ENCODE measurements around the gene ANXA4.
A peak's percentile ranks its signal among the peaks of the same experiment; 100 is the strongest.

Gene ANXA4

DNA sequence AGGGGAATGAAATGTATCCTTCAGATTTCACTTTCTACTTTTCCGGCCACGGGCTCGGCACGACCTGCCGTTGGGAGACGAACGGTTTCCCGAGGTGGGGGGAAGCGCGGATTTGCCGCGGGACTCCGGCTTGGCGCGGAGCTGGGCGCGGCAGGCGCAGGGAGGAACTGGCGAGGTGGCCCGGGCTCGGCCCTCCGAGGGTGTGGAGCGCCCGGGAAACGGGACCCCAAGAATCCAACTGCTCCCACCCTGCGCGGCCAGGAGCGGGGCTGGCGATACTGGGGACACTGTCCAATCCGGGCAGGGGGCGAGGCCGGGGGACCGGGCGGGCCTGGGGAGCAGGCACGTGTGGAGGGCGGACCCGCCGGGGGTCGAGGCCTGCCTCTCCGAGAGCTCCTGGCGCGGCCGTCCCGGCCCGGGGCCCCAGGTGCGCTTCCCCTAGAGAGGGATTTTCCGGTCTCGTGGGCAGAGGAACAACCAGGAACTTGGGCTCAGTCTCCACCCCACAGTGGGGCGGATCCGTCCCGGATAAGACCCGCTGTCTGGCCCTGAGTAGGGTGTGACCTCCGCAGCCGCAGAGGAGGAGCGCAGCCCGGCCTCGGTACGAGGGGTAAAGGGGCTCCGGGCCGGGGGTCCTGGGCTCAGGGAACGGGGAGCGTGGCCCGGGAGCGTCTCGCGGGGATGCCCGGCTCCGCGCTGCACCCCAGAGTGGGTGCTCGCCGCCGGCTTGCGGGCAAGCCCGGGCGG is at the start of gene ANXA4:
Gene ANXA4 (plus strand): TSS at position 560 of the 747 bp plus-strand sequence. CDS start 39,432 bp downstream, outside the sequence.
- peak in 1 of 2 donors; percentile 34 for DNase-seq

DNA sequence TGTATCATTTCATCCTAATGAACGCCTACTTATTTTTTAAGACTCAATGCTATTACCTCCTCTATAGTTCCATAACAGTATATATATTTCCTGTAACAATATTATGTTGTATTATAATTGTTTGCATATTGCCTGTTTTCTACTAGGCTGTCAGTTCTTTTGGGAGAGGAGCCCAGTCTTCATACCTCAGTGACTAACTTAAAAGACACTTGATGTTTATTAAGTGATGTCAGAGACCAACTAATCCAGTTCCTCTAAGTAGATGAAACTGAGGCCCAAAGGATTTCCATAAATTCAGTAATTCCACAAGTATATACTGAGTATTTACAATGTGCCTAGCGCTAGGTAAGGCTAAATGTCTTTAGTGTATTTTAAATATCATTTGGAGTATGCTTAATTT is 49.5 kb upstream of the ANXA4 start:
- DNase-seq: no peak

DNA sequence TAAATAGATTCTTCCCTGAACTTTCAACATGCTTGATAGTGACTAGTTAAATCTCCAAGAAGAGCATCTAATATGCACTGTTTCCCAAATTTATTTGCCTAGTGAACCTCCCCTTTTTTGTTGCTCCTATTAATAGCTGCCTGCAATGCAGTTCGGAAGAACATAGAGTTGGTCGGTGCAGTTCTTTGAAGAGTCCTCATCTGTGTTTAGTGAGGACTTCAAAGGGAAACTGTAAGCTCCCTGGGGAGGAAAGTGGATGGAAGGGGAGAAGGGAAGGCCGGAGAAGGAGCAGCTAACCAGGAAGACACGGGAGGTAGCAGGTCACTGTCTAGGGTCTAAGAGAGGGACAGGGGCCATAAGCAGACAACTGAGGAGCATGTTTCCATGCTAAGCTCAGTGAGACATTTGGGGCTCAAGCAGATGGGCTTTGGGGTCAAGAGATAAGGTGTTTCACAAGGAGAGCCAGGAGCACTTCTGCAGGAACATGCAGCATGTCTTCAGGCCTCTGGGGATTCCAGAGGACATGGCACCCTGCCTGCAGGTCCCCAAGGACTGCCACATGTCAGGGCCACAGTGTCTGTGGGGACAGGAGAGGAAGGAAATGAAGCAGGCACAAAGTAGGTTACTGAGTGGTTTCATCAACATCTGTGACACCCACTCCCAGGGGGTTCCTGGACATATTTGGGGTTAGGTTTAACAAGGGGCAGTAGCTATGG is 48.7 kb upstream of the ANXA4 start:
- no peak for DNase-seq

DNA sequence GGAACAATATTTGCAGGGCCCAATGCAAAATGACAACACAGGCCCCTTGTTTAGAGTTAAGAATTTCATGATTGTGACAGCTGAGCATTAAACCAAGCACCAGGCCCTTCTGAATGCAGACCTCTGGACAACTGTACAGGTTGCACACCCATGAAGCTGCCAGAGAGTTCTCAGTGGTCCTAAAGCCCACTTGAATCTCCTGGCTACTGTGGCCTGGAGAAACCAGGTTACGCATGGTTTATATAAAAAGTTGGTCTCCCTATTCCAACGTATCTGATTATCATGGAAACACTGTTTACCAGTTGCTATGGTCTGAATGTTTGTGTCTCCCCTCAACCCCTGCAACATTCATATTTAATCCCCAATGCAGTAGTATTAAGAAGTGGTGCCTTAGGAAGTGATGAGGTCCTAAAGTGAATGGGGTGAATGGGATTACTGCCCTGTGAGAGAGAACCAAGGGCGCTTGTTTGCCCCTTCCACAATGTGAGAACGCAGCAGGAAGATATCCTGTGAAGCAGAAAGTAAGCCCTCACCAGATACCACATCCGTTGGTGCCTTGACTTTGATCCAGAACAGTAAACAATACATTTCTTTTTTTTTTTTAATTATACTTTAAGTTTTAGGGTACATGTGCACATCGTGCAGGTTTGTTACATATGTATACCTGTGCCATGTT is 48.0 kb upstream of the ANXA4 start:
- no peak for DNase-seq

DNA sequence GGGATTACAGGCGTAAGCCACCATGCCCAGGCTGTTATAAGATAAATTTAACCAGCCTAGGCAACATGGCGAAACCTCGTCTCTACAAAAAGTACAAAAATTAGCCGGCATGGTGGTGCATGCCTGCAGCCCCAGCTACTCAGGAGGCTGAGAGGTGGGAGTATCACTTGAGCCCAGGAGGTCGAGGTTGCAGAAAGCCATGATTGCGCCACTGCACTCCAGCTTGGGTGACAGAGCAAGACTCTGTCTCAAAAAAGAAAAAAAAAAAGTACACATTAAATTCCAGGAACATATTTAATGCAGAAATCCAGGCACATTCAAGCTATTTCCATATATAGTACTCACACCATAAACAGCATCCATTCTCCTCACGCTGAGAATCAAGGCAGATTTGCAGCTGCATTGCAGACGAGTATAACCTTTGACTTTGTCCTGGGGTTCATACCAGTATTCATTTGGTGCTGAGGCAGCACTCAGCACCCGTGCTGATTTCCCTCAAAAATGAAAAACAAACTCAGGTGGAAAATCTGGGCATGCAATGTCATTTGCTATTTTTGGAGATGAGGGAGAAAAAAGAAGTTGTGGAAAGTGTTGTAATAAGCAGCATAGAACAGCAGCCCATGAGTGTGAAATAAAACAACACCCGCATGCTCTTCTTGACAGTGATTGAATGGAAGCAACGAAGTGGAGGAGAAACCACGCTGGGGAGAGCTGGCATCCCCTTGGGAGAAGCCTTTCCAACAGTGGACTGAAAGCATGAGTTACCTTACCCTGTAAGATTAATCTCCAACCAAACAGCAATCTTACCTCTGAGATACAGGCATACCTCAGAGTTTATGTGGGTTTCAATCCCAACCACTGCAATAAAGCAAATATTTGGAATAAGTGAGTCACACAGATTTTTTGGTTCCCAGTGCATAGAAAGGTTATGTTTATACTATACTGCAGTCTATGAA is 46.8 kb upstream of the ANXA4 start:
- DNase-seq: no peak

DNA sequence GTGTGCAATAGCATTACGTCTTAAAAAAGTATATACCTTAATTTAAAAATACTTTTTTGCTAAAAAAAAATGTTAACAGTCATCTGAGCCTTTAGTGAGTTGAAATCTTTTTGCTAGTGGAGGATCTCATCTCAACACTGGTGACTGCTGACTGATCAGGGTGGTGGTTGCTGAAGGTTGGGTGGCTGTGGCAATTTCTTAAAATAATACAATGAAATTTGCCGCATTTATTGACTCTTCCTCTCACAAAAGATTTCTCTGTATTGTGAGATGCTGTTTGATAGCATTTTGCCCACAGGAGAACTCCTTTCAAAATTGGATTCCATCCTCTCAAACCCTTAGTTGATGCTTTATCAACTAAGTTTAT is 46.1 kb upstream of the ANXA4 start:
- no peak for DNase-seq

DNA sequence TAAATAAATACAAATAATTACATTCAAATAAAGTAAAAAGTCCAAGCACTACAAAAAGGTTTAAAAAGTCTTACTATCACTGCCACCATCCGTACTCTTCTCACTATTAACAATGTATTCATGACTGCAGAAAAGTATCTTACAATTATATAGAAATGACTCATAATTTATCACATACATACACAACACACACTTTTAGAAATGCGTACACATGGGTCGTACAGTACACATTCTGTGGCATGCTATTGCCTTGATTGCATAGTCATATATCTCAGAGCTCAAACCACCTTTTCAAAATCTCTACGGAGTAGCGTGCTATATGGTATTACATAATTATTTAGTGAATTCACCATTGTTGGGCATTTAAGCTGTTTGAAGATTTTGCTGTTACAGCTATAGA is 41.6 kb upstream of the ANXA4 start:
- DNase-seq: no peak

DNA sequence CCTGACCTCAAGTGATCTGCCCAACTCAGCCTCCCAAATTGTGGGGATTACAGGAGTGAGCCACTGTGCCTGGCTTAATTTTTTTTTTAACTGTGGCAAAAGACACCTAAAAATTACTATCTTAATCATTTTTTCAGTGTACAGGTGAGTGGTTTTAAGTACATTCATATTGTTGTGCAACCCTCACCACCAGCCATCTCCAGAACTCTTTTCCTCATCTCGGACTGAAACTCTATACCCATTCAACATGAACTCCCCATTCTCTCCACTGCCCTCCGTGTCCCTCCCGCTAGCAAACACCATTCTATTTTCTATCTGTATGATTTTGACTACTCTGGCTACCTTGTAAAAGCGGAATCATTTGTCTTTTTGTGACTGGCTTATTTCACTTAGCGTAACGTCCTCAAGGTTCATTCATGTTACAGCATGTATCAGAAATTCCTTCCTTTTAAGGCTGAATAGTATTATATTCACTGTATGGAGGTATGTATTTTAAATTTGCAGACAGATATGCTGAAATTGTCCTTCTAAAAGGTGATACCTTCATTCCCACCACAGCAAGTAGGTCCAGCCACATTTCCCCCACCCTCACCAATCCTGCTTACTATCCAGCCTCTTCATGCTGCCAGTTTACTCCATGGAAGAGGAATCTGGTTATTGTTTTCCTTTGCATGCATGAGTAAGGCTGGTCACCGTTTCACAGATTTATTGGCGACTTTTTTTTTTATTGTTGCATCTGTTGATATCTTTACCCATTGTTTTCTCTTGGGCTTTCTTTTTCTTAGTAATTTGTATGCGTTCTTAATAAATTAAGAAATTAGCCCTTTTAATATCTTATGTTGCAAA is 40.6 kb upstream of the ANXA4 start:
- no peak for DNase-seq

DNA sequence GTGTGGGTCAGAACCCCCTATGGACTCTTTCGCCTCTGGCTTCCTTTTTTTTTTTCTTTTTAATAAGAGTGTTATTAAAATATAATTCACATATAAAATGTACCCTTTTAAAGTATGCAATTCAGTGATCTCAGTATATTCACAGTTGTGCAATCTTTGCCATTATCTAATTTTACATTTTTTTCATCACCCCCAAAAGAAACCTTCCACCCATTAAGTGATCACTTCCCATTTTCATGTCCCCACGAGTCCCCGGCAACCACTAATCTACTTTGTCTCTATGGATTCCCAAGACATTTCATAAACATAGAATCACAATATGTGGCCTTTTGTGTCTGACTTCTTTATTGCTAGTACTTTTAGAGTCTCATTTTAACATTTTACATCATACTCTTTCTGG is 38.7 kb upstream of the ANXA4 start:
- DNase-seq: no peak

DNA sequence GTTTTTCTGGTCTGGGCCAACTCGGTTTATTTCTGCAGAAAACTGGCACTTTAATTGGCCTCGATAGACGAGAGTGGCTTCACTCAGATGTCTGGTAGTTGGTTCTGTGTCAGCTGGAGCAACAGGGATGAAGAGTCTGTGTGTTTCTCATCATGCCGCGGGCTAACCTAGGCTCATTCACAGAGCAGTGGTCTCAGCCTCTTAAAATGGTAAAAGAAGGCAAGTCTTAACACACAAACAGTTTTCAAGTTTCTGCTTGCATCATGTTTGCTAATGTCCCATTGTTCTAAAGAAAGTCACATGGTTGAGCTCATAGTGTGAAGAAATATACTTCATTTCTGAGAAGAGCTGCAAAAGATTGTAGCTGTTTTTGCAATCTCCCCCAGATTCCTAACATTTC is 37.5 kb upstream of the ANXA4 start:
- DNase-seq: no peak

DNA sequence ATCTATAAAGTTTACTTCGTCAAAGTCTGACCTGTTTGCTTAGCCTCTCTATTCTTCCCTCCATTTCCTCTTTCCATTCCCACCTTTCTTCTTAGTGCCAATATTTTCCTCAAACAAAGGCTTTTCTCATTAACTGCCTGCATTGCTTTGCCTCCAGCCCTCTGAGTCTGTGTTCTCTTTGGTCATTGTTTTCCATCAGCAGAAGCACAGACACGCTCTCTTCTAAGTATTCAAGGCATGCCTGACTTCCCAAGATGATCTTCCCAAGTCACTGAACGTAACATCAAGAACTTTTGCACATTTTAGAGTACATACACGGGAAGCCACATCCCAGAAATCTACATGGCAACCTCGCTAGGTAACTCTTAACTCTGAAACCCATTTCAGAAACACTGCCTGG is 32.6 kb upstream of the ANXA4 start:
- DNase-seq: peak in 1 of 2 donors; percentile 6

DNA sequence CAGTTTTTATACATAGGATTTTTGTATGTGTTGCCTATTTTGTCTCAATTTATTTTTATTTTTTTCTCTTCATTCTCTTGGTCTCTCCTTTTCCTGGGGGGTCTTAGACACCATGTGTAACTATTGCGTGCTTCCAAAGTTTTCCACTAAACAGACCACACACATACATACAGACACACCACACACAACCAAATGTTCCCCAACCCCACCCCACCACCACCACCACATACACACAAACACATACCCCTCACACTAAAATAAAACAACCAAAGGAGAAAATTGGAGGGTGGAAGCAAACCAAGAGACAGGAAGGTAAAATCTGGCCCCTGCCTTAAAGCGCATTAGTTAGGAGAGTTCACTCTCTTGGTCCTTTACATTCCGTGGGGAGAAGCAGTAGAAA is 30.0 kb upstream of the ANXA4 start:
- DNase-seq: no peak

DNA sequence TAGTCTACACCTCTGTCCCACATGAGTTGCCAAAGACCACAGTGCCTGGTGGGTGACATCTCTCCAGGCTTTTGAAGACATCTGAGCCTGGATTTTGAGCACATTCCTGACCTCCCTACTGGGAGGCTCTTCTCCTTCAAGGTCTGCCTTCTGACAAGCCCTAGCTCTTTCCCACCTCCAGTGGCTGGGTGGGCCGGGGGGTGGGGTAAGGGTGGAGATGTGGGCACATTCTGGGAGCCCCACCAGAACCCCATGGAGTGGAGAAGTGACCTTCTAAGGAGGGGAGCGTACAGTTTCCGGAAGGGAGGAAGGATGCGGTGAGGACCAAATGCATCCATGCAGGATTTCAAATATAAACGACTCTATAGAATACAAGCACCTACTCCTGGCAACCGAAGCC is 27.9 kb upstream of the ANXA4 start:
- DNase-seq: no peak

DNA sequence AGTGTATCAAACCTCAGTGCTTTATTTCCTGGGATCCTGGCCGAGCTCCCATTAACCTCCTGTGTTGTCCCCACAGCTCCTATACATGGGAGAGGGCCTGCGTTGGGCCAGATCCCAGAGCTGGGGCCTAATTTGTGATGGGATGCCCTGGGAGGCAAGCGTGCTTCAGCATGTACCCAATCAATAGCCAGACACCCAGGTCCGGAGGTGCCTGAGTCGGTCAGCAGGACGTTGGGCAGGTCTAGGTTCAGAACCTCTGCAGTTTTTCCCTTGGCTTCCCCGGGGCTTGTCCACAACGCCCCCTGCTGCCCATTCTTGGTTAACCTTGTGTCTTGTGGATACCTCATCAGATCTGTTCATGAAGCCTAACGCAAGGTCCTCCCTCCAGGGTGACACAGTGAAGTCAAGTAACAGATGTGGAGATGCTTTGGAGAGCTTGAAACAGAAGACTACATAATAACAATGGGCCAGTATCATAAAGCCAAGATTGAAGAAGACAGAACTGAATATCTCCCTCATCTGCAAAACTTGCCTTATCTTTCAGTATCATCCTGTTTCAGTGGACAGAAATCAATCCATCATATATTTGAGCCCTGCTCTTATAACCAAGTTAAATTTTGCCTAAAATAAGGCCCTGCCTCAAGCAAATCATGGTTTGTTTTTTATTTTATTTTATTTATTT is 27.3 kb upstream of the ANXA4 start:
- peak; percentile 51 to 64 for DNase-seq

DNA sequence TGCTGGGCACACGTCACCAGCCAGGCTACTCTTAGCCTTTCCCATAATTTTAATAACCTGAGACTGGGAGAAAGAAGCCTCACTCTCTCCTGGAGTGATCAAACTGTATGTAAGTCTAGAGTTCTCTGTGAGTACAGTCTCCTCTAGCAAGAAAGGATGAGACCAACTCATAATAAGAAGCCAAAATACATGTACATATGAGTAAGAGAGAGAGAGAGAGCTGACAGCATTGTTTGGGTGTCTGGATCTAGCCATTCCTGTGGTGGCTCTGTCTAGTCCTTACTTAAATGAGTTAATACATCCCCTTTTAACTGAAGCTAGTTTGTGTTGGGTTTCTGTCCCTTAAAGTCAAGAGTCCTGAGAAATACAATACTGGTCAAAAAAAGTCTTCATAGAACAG is 26.0 kb upstream of the ANXA4 start:
- DNase-seq: no peak

DNA sequence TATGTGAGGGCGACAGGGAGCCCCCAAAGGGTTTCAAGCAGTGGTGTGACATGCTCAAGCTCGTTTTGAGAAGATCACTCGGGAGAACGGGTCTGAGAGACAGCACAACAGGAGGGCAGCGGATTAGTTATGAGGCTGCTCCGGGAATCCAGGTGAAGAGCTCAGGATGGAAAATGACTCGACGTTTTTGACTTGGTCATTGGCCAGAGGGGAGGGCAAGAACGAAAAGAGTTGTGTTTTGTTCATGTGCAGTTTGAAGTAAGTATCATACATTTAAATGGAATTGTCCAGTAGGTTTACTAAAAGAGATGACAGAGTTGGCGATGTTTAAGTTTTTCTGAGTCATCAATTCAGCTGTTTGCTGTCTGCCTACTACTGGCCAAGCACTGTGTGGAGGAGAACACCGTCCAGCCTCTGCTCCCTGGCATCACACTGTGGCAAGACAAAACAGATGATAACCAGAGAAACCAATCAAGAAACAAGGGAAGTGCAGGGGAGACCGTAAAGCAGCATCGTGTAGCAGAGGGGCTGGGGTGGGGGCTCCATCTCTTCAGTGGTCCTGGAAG is 25.3 kb upstream of the ANXA4 start:
- DNase-seq: no peak

DNA sequence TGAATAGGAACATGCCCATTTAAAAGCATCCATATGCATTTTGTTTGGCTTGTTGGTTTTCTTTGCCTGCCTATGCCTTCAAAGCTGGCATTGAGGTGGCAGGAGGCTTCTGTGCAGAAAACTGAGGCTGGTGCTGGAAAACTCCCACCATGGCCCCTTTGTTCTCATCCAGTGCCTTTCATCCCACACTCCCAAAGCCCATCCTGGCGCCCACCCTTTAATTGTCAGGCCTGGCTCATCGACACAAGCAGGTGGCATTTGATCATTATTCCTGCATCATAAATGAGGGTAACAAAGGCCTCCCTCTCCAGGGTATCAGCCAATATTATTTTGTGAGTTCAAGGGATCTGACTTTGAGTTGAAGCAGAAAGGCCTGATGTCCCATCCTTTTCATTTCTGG is 24.7 kb upstream of the ANXA4 start:
- DNase-seq: no peak

DNA sequence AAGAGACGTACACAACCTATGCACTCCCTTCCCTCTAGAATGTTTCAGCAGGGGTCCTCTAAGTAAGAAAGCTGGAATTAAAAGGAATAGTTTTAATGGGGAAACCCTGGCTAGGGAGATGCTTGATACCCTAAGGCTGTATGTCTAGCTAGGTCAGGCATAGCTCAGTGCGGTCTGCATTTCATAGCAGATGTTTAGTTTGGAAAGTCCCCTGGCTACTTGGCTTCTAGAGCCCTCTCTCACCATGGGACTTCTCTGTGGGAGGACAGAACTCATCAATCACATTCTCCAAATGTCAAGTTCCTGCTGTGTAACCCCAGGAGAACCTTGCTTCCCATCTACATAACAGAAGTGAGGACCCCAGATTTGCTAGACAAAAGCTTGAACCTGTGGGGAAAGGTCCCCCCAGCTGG is 24.1 kb upstream of the ANXA4 start:
- no peak for DNase-seq

DNA sequence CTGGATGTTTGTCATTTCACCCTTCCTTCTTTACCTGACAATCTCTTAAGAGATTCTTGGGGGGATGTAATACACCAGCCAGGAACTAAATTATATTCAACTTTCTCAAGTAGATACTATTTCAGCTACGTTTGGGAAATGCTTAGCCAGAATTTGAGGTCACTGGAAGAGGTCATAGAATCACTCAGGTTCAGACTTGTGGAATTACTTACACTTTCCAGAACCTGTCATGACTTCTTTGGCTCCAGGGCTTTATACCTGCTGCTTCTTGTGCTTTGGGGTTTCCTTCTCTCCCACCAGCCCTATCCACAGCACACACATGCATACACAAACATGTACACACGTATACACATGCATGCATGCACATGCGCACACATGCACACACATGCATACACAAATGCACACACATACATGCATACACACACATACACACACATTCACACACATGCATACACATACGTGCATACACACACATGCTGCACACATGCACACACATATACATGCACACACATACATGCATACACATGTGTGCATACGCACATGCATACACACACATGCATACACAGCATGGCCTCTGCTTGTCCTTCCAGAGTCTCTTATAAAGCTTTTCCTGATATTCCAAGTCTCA is 23.5 kb upstream of the ANXA4 start:
- no peak for DNase-seq

DNA sequence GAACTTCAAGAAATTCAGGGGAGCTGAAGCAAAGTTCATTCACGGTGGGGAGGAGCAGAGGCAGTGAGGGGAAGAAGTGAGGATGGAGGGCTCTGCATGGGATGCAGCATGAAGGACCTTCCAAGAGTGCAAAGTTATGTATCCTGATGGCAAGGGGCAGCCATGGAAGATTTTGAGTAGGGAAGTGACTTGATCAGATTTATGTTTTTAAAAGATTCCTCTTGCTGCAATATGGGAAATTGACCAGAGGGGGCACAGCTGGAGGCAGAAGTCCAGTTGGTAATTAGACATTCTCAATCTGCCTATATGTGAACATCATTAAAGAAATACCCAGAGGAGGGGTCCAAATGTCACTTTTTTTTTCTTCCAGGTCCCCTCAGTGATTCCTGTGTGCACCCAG is 21.5 kb upstream of the ANXA4 start:
- no peak for DNase-seq

Measured in hippocampal formation (tissue), 2 donors.